ENCODE data around the gene RBM48. TPM values are rescaled to one million over a fixed set of nuclear protein-coding genes. Genes with fewer than 3 reads are reported as not detected.

The RBM48 gene
- total and polyA plus RNA-seq, 2 donors (not counting 3 experiments of a cell fraction or from before 2014, with no cell fraction given) = 9.8 to 12.0 TPM

GRCh38 chr7:92508946-92509345 lies 19.6 kb upstream of the RBM48 start:
- Histone ChIP-seq H3K9me3 (replicated peaks; ENCODE audit: control insufficient read depth, insufficient read depth, low read length) (no peaks in the 10 kb centered on the region), H3K4me2 (ENCODE audit: insufficient read depth, low read length) (no peak overlapping the region), H3K27me3 (ENCODE audit: control insufficient read depth in 2 of 2, insufficient read depth in 2 of 2, low read length in 2 of 2) (no peaks in the 10 kb centered on the region), H3K4me1 (ENCODE audit: control insufficient read depth, extremely low read depth, insufficient read depth, low read length) (no peaks in the 10 kb centered on the region), H3K27ac (ENCODE audit: insufficient read depth, low read depth, low read length) (no peak overlapping the region), H3K9ac (replicated peaks; ENCODE audit: extremely low read depth, insufficient read depth, low read length) (no peak overlapping the region), H2AFZ (ENCODE audit: low read depth, low read length) (no peak overlapping the region), H4K20me1 (replicated peaks; ENCODE audit: control insufficient read depth, extremely low read depth, insufficient read depth, low read length) (no peaks in the 10 kb centered on the region), H3K79me2 (ENCODE audit: control insufficient read depth, insufficient read depth, low read length) (no peaks in the 10 kb centered on the region), H3K36me3 (ENCODE audit: control insufficient read depth in 2 of 2, extremely low read depth in 1 of 2, insufficient read depth in 2 of 2, low read length in 2 of 2) (no peaks in the 10 kb centered on the region), H3K9me1 (replicated peaks; ENCODE audit: control insufficient read depth, extremely low read depth, insufficient read depth, low read length) (no peaks in the 10 kb centered on the region), H3K4me3 (replicated peaks in 1 of 3; ENCODE audit: insufficient read depth in 1 of 3, low read depth in 1 of 3, low read length in 3 of 3) (no peak overlapping the region)
- peak; percentile 40 for FAIRE-seq
- TF ChIP-seq FOS (IDR thresholded peaks at IDR 0.05; ENCODE audit: borderline replicate concordance, insufficient read depth, low read length) (no peak), CTCF (IDR thresholded peaks at IDR 0.05; ENCODE audit: extremely low read depth in 1 of 2, insufficient read depth in 1 of 2, low read depth in 1 of 2, low read length in 2 of 2) (no peak), MAX (IDR thresholded peaks at IDR 0.05; ENCODE audit: insufficient read depth, insufficient read length) (no peak), JUN (IDR thresholded peaks at IDR 0.05; ENCODE audit: borderline replicate concordance, insufficient read depth, insufficient read length, low read depth) (no peak), EZH2 (IDR thresholded peaks at IDR 0.05; ENCODE audit: borderline replicate concordance, low read depth, low read length, severe bottlenecking) (no peak)
- CTCF ChIA-PET = no interaction called here
- no TSS peak for BruUV-seq (replicated peaks)
- POLR2A ChIA-PET = no interaction called here
- intact Hi-C loops (cut with micrococcal nuclease) (no loop called here), dilution Hi-C loops (cut with MboI; ENCODE audit: extremely low pct_ligation_motif_present, low sequenced_read_pairs) (no loop called here)
- no peak for DNase-seq (ENCODE audit: low read depth, low spot score)
